Right lung (tissue), 5 donors: ENCODE measurements around the gene CFAP119. TPM values are rescaled to one million over a fixed set of nuclear protein-coding genes. Genes with fewer than 3 reads are reported as not detected.
A peak's percentile ranks its signal among the peaks of the same experiment; 100 is the strongest.

Experiments used
- DNase-seq, 2 donors: peaks; one replicate each; pipeline ENCODE4 v3.0.0-alpha.2; 2013
- polyA plus RNA-seq, 5 donors: library from polyadenylated mRNA; unstranded; fragments of 120-200 nt; gene quantifications; one replicate each; pipeline versions ENCODE4 v1.2.1 to v1.2.3, GENCODE V29; 2013; ENCODE audit warnings: inconsistent platforms in 1 of 5, low replicate concordance in 1 of 5; ENCODE audit not compliant: insufficient read length in 5 of 5, insufficient read depth in 1 of 5

Gene CFAP119
- polyA plus RNA-seq, 5 donors: 4.0 to 8.1 (median 6.1) TPM

DNA sequence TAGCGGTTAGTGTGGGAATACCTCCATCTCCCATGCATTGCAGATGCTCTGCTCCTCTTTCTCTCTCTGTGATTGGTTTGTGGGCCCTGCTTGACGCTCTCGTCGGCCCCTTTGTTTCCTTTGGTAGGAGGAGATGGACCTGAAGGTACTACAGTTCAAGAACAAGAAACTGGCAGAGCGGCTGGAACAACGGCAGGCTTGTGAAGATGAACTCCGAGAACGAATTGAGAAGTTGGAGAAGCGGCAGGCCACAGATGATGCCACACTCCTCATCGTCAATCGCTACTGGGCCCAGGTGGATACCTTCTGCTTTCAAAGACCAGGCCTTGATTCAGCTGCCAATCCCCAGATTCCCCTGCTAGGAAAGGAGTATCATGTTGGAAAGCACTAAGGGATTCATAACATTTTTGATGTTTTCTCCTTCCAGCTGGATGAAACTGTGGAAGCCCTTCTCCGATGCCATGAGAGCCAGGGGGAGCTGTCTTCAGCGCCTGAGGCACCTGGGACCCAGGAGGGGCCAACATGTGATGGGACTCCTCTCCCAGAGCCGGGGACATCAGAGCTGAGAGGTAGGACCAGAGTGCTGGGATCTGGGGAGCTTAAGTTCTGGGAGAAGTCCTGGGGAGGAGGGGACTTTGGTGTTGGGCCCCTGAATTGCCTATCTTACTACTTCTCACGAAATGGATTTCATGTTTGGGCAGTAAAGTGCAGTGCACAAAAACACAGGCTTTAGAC is 1.3 kb upstream of the CFAP119 start:
- DNase-seq: no peak

DNA sequence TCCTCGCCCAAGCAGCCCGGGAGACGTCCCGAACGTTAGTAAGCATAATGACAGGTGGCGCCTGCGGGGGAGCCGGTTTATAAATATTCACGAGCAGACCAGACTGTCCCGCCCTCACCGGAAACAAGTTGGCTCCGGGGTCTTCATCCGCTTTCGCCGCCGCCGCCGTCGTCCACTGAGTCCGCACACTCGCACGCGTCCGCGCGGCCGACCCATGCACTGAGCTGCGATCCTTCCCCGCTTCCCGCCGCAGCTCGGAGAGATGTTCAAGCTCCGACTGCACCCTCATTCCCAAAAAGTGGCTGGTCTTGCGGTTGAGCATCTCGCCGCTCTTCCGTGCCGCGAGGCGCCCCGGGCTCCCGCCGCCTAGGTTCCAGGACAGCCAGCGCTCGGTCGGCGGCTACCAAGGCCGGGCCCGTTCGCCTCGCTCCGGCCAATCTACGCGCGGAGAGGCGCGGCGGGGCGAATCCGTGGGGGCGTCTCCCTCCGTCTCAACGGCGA is 385 bp downstream of the CFAP119 start:
- no peak for DNase-seq

DNA sequence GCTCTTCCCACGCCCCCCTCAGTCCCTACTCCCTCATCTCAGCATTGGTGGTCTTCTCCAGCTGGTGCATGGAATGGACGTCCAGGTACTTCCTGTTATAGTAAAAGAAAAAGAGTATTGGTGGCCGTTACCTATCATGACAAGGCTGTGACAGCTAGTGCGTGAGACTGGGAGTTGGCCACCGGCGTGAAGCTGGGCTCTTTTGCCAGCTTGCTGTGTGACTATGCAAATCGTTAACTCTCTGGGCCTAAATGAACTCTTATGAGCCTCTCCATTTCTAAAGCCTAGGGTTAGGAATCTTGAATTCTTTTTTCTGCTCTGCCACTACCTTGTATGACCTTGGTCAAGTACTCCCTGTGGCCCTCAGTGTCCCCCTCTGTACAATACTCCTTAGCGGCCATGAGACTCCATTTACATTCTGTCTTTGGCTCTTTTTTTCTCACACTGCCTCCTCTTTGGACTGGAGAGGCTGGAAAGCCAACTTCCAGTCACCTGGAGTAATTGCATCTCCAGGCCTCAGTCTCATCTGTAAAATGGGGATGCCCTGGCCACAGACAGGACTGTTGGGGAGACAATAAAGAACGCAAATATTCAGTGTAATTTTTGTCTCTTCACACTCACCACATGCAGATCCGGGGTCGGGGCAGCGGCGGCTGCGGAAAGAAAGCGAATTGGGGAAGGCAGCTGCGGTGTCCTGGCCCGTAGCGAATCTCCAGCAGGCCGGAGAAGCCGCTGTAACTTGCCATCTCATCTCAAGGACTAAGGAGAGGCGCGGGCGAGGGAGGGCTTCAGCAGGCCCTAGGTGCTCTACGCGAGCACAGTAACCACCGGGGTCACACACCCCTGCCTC is 1.1 kb downstream of the CFAP119 start:
- DNase-seq: no peak

DNA sequence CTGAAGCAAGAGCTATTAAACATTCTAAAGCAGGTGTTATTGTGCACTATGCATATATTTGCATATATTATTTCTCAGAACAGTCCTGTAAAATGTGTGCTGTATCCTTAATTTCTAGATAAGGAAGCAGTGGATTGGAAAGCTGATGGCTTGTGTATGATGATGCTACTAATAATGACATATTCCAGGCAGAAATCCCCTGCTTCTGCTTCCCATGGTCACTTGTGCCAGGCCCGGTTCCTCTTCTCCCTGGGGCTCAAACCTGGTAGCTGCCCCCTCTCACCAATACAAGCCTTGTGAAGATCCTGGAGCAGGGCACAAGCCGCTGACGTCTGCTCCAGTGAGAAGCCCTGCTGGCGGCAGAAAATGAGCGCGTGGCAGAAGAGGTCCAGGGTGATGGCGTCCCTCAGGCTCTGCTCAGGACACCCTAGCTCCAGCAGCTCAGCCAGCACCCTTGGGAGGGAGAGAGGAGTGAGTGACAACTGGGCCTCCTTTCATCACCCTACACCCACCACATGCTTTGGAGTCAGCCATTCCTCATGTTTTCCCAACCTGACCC is 1.8 kb downstream of the CFAP119 start:
- no peak for DNase-seq

DNA sequence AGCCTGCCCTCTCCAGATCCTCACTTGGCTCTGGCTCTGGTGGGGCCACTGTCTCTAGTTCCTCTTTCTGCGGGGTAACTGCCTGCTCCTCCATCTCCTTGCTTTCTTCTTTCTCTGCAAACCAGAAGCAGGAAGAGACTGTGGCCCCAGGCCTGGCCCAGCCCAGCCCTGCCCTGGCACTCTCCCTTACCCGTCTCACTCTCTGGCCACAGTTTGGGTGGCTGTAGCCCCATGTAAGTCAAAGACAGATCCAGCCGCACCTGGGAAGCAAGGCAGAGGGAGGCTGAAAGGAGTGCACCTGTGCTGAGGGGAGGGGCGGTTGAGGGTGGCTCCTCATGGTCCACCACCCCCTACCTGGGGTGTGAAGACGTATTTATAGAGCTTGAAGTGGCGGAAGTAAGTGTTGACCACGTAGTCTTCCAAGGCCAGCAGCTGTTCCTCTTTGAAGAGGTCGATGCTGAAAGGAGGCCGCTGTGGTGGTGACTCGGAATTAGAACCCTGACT is 2.8 kb downstream of the CFAP119 start:
- no peak for DNase-seq

DNA sequence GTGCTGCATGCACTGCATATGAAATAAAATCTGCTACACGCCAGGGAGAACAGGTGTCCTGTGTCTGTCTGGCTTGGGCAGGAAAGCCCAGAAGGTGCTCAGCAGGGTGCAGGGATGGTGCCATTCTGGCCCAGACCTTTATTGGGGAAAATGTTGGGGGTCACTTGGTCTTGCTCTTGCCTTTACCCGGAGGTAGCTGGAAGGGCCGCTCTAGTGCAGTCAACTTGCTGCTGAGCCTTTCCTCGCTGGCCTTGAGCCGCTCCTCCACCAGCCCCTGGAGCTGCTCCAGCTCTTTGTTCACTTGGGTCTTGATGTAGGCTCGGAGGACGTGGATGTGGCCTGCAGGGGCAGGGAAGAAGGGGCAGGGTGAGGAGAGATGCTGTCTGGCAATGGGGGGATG is 4.5 kb downstream of the CFAP119 start:
- DNase-seq: no peak

DNA sequence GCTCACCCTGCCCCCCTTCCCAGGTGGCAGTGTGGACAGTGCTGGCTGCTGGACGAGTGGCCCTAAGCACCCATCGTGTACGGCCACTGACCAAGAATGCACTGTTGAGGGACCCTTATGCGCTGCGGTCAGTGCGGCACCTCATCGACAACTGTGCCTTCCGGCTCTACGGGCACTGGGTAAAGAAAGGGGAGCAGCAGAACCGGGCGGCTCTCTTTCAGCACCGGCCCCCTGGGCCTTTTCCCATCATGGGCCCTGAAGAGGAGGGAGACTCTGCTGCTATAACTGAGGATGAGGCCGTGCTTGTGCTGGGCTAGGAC is 5.1 kb downstream of the CFAP119 start:
- DNase-seq: no peak

DNA sequence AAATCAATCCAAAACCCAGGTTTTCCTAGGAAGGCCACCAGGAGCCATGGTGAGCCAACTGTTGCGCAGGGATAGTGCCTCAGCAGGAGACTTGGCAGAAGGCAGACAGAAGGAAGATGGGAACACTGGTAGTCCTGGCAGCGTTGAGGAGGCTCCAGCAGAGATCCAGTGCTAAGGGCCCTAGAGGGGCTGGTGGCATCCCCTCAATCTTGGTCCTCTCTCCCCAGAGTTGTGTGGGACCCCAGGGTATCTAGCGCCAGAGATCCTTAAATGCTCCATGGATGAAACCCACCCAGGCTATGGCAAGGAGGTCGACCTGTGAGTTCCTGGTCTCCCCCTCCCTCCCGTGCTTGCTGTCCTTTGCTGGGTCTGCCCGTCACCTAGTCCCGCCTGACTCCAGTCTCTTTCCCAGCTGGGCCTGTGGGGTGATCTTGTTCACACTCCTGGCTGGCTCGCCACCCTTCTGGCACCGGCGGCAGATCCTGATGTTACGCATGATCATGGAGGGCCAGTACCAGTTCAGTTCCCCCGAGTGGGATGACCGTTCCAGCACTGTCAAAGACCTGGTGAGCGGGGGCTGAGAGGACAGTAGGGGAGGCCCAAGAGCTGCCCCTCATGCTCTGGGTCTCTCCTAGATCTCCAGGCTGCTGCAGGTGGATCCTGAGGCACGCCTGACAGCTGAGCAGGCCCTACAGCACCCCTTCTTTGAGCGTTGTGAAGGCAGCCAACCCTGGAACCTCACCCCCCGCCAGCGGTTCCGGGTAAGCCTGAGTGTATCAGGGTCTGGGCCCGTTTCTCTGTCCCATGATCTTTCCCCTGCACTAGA is 5.7 kb downstream of the CFAP119 start:
- no peak for DNase-seq

DNA sequence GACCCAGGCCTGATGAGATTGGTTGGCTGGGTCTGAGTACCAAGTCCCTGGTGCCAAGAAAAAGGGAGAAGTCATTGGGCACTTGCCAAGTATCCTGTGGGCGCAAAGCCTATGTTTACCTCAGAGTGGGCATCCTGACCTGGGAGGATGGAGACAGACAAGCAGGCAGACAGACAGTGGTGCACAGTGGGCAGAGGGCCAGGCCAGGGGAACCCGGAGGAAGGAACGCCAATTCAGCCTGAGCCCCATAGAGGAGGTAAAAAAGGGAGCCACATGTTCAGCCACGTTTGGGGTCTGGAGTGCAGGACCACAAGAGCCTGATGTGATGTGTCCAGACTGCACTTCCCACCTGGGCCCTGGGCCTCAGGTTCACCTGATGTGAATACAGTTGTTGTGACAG is 8.3 kb downstream of the CFAP119 start:
- DNase-seq: no peak

DNA sequence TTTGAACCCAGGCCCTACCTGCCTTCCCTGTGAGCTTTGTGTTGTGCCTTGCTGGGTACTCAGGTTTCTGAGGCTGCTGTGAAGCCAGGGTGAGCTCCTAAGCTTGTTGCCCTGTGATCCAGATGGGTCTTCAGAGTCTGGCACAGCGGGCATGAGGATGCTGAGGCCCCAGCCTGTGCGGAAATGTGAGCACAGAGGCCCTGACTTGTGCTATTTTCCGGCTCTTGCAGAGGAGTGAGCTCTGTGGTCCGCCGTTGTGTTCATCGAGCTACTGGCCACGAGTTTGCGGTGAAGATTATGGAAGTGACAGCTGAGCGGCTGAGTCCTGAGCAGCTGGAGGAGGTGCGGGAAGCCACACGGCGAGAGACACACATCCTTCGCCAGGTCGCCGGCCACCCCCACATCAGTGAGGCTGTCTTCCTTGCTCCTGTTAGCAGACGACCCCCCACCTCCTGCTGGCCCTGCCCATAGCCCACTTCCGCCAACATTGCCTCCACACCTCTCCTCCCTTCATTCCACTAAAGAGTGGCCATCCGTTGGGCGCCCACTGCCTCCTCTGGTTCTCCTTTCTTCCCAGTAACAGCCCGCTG is 10.9 kb downstream of the CFAP119 start:
- DNase-seq: no peak

DNA sequence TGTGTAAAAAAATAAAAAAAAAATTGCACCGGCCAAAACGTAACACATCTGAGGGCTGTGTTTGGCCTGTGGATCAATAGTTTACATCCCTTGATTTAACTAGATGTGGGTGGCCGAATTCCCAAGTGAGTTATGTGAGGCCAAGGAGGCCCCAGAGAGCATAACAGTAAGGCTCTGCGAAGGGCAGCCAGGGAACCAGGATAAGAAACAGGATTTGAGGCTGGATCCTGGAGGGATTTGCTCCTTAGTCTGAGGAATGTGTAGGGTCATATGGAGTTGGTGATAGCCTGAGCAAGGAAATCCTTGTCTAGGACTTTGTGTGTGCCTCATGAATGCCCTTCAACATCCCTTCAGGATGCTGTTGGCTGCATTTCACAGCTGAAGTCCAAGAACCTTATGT is 11.7 kb downstream of the CFAP119 start:
- no peak for DNase-seq

DNA sequence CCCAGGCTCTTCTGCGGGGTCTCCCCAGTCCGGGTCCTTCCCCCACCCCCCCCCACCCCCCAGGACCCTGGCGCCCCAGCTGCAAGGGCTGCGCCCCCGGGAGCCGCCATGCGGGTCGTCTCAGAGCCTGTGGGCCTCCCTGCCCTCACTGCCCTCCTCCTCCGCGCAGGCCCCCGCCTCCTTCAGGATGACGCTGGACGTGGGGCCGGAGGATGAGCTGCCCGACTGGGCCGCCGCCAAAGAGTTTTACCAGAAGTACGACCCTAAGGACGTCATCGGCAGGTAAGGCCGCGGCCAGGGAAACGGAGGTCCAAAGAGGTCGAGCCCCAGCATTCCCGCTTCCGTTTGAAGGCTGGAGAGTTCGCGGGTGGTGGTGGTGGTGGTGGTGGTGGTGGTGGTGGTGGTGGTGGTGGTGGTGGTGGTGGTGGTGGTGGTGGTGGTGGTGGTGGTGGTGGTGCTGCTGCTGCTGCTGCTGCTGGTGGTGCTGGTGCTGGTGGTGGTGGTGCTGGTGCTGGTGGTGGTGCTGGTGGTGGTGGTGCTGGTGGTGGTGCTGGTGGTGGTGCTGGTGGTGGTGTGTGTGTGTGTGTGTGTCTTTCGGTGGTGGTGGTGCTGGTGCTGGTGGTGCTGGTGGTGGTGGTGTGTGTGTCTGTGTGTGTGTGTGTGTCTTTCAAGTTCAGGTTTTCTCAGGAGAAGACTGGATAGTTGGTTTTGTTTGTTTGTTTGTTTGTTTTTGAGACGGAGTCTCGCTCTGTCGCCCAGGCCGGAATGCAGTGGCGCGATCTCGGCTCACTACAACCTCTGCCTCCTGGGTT is 13.0 kb downstream of the CFAP119 start:
- no peak for DNase-seq

DNA sequence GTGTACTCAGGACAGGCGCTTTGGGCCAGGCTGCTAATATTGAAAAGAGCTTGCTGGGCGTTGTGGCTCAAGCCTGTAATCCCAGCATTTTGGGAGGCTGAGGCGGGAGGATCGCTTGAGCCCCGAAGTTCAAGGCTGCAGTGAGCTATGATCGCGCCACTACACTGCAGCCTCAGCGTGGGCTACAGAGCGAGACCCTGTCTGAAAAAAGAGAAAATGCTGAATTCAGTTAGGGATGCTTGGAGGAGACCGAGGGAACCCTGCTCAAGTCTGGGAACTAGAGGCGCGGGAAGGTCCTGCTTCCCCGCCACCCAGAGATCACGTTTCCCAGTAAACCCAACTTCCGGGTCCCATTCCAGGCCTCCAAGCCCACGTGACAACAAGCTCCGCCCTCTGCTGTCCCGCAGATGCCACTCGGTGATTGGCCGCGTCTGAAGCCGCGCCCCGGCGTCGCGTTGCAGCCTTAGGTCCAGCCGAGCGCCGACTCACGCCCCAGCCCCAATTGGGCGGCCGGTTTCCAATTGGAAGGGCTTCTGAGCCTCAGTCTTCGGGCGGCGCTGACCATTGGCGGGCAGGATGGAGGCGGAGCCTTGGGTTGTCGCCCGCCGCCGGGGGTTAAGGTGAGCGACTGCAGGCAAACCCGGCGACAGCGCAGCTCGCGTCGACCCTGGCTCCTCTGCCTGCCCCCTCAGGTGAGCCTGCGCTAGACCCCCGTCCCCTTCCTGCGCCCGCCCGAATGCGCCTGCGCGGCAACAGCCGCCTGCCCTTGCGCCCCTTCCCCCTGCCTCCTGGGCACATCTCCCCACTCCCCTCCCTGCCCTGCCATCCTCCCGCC is 13.8 kb downstream of the CFAP119 start, which contains the start of gene PHKG2:
PHKG2 (plus strand) TSS at position 627 of the 835 bp plus-strand sequence. CDS start 396 bp downstream, outside the sequence.
- DNase-seq: peak; percentile 98

DNA sequence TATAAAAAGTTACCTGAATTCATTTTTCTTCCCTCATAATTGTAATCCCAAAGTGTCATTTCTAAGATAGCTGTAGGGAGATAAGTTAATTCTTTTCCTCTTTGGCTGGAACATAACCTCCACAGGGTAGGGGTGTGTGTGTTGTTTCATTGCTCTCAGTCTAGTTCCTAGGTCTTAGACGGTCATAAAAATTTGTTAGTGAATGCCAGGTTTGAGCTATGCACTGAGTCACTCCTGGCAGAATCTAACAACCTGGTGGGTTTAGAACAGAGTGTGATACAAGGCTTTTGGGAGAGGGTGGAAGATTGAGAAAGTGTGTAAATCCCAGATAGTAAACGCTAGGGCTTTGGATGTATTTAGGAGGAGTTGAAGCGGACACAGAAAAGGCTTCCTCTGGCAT is 14.5 kb downstream of the CFAP119 start:
- no peak for DNase-seq

DNA sequence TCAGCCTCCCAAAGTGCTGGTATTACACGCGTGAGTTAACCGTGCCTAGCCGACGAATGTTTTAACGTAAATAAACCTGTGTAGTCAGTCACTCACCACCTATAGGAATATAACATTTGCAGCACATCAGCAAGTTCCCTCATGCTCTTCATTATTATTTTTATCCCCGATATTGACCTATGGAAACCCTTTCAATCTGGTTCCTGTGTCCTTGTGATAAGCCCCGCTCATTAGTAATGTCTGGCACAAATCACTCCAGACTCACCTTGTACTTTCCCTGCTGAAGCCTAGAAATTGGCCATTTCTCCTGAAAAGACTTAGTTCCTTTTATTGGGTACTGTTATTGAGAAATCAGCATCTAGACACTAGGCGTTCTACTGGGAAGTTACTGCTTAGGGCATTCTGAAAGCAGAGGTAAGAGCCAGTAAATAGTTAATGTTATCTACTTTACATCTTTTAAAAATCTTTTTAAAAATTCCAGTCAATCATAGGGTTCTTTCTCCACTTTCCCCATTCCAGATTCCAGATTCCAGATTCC is 15.2 kb downstream of the CFAP119 start:
- DNase-seq: no peak

DNA sequence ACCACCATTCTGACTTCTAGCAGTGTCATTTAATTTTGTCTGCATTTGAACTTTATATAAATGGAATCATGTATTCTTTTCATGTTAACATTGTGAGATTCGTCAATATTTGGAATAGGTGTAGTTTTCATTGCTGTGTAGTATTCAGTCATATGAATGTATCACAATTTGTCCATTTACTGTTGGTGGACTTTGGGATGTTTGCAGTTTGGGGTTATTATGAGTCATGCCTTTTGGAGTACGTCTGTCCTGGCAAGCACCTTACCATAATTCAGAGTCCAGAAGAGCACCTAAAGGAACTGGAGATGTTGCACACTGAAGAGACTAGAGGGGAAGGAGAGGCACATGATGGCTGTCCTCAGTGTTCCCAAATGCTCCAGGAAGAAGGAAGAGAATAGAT is 16.8 kb downstream of the CFAP119 start:
- DNase-seq: no peak

DNA sequence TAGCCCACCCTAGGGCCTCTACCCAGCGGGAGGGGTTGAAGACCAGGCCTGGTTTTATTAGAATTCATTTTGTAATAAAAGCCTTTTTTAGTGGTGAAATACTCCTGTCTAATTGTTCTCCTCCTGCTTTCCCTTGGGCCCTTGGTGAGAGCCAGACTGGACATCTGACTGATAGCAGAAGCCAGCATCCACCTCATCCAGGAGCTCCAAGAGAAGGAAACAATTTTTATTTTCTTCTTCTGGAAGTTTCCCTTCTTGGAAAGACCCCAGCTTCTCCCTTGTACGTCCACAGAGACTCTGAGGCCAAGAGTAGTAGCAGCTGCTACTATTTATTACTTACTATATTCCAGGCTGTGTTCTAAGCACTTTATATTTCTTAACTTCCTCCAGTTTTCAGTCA is 17.7 kb downstream of the CFAP119 start:
- no peak for DNase-seq

DNA sequence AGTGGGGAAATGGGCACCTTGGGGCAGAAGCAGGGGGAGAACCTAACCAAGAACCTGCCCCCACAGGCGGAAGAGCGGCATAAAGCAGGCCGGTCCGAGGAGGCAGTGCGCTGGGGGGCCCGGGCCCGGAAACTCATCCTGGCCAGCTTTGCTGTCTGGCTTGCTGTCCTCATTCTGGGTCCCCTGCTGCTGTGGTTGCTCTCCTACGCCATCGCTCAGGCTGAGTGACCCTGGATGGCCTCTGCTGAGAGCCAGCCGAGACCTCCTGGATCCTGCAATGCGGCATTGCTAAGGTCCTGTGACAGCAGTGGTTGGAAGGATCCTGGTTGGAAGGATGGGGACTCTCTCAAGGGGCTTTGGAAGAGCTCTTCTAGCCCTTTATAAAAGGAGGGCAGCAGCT is 18.1 kb downstream of the CFAP119 start:
- no peak for DNase-seq

DNA sequence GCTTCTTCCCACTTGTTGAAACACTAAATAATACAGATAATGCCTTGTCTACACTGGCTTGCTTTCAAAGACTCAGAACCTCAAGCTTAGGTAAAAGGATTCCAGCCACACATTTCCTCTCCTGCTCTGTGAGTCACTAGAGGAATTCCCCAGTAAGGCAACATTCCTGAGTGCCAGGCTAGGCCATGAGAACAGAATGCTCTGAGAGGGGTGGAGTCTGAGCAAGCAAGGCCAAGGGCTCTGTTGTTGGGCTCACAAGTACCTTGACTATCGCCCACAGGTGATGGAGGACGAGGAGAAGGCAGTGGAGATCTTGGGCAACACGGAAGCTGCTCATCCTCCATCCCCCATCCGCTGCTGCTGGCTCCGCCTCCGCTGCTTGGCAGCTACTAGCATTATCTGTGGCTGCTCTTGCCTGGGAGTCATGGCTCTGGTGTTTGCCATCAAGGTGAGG is 20.4 kb downstream of the CFAP119 start:
- peak in 1 of 2 donors; percentile 45 for DNase-seq
